AG04449 (cell line): ENCODE data around the gene GAB2.
A peak's percentile ranks its signal among the peaks of the same experiment; 100 is the strongest.

Source experiments
- CTCF ChIA-PET: fragments of 350-600 bp; formaldehyde crosslinking; extraction: SDS; loops from one replicate; lab custom pipeline; 2021; ENCODE audit warnings: antibody characterized with exemption; lab: Yijun Ruan, JAX
- POLR2A ChIA-PET: fragments of 400-600, 350-600 bp; formaldehyde crosslinking; extraction: SDS; loops from one replicate; lab custom pipeline; 2020; ENCODE audit warnings: antibody characterized with exemption, inconsistent platforms; lab: Yijun Ruan, JAX
- DNase-seq: peaks from one replicate; pipeline ENCODE4 v3.0.0-alpha.2; 2010; ENCODE audit warnings: low read depth, low spot score
- H3K4me3 ChIP-seq: 2 replicates; pipeline ENCODE4 v1.5.1; 2011; ENCODE audit warnings: low read depth, mild to moderate bottlenecking, control low read depth, low read length
- TF ChIP-seq, protein P1 (sequence below): IDR thresholded peaks from one replicate; pipeline ENCODE4 v1.5.1; 2011; ENCODE audit warnings: mild to moderate bottlenecking, moderate library complexity, low read length, control low read depth, inconsistent platforms; ENCODE audit not compliant: insufficient read depth; ENCODE audit errors: missing control alignments

The GAB2 gene

GRCh38 chr11:78193806-78194205, 223.8 kb downstream of the GAB2 start:
- TF ChIP-seq, protein P1, sequence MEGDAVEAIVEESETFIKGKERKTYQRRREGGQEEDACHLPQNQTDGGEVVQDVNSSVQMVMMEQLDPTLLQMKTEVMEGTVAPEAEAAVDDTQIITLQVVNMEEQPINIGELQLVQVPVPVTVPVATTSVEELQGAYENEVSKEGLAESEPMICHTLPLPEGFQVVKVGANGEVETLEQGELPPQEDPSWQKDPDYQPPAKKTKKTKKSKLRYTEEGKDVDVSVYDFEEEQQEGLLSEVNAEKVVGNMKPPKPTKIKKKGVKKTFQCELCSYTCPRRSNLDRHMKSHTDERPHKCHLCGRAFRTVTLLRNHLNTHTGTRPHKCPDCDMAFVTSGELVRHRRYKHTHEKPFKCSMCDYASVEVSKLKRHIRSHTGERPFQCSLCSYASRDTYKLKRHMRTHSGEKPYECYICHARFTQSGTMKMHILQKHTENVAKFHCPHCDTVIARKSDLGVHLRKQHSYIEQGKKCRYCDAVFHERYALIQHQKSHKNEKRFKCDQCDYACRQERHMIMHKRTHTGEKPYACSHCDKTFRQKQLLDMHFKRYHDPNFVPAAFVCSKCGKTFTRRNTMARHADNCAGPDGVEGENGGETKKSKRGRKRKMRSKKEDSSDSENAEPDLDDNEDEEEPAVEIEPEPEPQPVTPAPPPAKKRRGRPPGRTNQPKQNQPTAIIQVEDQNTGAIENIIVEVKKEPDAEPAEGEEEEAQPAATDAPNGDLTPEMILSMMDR = no peak
- H3K4me3 ChIP-seq = no peak overlapping the region
- ChIA-PET POLR2A (no interaction called here), CTCF (interaction anchor here (0.9 to 1.6 kb wide), 3 partner anchors 14 to 370 kb away, joined by 3 to 4 read pairs (median 3); no protein-coding TSS in a partner anchor)
- no peak for DNase-seq

- H3K4me3 ChIP-seq = no peak overlapping the region
- ChIA-PET CTCF (no interaction called here), POLR2A (no interaction called here)
- DNase-seq = no peak
- TF ChIP-seq, protein P1 = no peak
Measured at GRCh38 chr11:78192911-78193351, 224.7 kb downstream of the GAB2 start.

GRCh38 chr11:78192223-78192719, 225.3 kb downstream of the GAB2 start:
- H3K4me3 ChIP-seq = no peak overlapping the region
- TF ChIP-seq, protein P1 = no peak
- DNase-seq = no peak
- POLR2A ChIA-PET = no interaction called here
- CTCF ChIA-PET = no interaction called here

DNA sequence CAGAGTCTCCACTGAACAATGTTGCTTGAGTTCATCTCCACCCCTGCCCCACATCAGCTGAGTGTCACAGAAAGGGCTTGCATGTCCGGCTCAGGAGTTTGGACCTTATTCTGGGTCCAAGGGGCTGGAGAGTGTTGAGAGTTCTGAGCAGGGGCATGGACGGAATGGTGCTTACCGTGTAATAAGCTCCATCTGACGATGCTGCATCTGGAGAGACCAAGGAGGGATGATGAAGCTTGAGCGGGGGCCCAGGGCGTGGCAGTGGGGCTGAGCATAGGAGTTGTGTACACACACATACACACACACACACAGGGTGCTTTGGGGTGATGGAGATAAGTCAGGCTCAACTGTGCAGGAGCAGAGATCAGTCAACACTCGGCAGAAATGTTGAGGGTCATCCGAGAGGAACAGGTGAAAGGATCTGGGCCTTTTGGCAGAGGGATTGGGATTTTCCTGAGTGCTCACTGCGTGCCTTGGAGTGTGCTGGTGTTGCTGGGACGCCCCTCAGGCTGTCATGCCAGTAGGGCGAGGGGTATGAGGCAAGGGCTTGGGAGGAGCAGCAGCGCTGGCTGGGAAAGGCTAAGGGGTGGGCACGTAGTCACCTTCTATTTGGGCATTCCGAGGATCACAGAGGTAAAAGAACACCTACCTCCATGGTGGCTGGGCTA, 226.6 kb downstream of the GAB2 start:
- POLR2A ChIA-PET = no interaction called here
- CTCF ChIA-PET = interaction anchor here (4.2 kb wide), 1 partner anchor 374 kb away, joined by 19 read pairs; no protein-coding TSS in a partner anchor
- DNase-seq = no peak
- H3K4me3 ChIP-seq = no peak overlapping the region
- TF ChIP-seq, protein P1 = no peak

DNA sequence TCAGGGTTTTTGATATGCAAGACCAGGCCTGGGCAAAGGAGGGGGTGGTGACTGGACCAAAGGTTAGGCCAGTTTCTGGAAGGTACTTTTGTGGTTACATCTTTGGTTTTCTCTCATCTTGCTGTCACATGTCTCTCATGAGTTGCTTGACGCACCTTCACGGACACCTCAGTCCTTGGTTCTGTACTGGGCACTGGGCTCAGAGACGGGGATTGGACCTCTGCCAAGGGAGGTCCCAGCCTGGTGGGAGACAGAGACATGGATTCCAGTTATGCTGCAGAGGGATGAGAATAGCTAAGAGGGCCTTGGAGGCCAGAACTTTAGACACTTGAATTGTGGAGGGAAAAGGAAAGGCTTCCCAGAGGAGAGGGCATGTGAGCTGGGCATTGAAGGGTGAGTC, 227.2 kb downstream of the GAB2 start:
- ChIA-PET POLR2A (no interaction called here), CTCF (interaction anchor here (4.2 kb wide), 1 partner anchor 374 kb away, joined by 19 read pairs; no protein-coding TSS in a partner anchor)
- DNase-seq = no peak
- TF ChIP-seq, protein P1 = no peak
- peak overlapping the region; percentile 96 for H3K4me3 ChIP-seq

- no peak for DNase-seq
- H3K4me3 ChIP-seq = peak overlapping the region; percentile 96
- ChIA-PET POLR2A (no interaction called here), CTCF (interaction anchor here (2.4 to 4.2 kb wide), 2 partner anchors 40 to 375 kb away, joined by 6 to 19 read pairs; no protein-coding TSS in a partner anchor)
- TF ChIP-seq, protein P1 = no peak
Measured at GRCh38 chr11:78189851-78190250, 227.8 kb downstream of the GAB2 start.
